NCI-H187 treated with DMSO at 0.1 percent for 48 hours (cell line): ENCODE data around the gene DCST2.

Experiments
- DNase-seq: peaks from one replicate; lab custom pipeline; 2025; lab: John Stamatoyannopoulos, UW

DCST2 gene

DNA sequence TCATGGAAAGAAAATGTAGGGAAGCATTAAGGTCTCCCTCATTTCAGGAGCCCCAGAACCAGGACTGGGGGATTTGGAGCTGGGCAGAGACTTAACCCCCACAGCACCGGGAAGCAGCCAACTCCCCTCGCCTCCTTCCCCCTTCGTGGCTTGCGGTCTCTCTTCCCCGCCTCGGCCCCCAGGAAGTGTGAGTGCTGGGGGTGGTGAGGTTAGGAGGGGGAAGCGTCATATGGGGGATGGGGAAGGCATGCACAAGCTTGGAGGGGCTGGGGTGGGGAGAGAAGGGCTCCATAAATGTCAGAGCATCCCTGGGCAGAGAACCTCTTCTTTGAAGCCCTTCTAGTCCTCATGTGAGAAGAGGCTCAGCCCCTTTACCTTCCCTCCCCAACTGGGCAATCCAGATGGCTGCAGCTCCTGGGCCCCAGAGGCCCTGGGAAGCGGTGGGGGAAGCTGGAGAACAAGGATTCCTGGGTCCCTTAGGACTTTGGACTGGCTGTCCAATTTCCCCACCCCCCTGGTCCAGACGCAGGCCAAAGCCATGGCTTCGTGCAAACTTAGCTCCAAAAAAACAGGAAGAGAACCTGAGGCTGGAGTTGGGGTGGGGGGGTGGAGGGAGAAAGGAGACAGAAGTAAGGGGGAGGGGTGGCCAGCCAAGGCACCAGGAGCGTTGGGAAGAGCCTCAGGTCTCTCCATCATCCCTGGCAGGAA, 23.2 kb downstream of the DCST2 start:
- no peak for DNase-seq

DNA sequence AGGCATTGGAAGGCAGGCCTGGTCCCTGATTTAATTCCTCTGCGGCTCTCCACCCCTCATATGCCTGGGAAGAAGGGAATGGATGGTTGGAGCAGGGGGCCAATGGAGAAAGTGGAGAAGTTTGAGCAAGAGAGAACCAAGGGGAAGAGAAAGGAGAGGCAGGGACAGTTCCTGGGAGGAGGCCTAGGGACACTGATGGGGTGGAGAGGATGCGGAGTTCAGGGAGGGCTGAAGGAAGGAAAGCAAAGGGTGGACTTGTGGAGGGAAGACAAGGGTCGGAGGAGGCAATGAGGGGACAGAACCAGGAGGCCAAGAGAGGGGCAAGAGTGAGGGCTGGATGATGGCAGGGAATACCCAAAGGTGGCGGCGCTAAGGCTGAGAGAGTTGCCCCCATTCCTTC, 23.8 kb downstream of the DCST2 start:
- DNase-seq: no peak

GRCh38 chr1:155009221-155009711, 24.3 kb downstream of the DCST2 start:
- DNase-seq: no peak

DNA sequence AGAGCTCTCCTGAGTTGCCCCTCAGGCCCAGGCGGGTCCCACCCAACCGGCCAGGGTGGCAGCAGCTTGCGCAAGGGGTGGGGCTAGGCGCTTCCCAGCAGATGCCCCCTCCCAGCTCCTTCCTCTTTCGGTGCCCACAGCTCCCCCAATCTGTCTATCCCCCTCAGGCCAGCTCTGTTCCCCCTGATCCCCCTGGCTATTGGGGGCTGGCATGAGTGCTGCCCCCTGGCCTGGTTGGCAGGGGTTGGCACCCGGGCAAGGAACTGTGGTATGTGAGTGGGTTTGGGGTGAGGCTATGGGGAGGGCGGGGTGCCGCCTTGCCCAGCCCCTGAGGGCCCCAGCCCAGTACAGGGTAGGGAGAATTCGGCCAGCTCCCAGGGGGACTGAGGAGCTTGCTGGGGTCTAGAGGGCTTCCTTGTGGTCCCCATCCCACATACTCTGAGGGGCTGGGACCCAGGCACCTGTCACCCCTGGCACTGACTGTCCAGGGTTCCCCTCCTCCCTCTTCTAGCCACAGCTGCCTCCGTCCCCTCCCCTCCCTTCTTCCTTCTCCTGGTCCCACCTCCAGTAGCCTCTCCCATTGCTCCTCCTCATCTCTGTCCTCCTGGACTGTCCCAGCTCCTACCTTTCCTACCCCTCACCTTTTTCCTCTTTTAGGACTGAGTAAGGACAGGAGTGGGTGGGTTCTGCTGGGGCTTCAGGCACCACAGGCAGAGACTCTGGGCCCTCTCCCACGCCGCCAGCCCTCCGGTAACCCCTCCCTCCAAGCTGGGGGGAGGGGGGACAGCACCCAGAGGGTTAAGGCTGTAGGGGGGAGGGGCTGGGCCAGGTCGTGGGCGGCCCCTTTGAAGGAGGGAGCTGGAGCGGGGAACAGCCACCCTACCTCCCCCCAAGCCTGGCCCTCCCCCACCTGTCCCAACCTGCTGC, 25.3 kb downstream of the DCST2 start:
- no peak for DNase-seq

GRCh38 chr1:155007251-155007828, 26.2 kb downstream of the DCST2 start:
- DNase-seq: no peak

- no peak for DNase-seq
Observed at GRCh38 chr1:155006601-155007101, 26.9 kb downstream of the DCST2 start.

GRCh38 chr1:155005076-155006011, 28.2 kb downstream of the DCST2 start:
- no peak for DNase-seq

DNA sequence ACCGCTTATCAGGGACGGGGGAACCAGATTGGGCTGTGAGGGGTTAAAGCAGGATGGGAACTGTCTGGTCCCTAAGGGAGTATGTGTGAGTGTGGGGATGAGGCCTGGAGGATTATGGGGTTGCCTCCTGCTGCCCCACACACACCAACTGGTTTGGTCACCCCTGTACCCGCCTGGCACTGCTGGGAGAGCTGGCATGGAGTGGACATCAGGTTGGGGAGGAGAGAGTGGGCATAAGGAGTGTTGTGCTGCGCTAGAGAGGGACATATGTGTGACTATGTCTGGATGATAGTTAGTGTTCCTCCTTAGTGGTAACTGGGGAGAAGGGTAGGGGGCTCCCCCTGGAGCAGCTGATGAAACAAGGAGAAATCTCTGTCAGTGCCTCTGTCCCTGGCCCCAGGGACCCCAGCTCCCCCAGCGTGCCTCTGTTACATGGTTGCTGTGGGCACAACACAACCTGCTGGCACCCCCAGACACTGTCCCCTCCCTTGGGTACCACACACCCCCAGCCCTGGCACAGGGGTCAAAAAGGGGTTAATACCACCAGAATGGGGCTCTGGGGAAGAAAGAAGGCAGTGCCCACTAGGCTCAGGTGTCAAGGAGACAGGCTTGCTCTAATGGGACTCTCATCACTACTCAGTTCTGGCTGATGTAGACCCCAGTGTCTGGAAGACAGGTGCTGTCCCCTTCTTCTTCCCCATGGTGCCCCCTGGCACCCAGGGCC, 29.1 kb downstream of the DCST2 start:
- no peak for DNase-seq

DNA sequence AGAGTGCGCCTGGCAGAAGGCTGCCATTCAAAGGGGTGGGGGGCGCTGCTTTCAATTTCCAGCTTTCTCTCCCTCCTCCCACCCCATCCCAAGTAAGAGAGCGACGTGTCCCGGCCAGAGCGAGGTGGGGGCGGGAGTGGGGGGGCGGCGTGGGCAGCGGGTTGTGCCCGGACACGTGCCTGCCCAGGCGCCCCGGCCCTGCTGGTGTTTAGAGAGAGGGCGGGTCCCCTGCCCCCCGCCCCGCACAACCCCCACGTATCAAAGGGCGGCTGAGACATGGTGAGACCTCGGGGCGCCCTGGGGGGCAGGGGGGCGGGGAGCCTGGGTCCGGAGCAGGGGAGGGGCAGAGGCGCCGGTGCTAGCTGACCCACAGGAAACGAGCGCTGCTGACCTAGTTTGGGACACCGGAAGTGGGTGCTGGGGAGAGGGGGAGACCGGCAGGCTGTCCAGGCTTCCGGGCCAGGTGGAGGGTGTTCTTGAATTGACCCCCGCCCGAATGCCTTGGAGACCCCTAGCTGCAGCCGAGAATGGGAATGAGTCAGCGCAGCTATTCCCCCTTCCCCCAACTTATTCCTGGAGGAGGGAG, 29.7 kb downstream of the DCST2 start:
- DNase-seq: no peak

- no peak for DNase-seq
Observed at GRCh38 chr1:155003227-155003765, 30.3 kb downstream of the DCST2 start.

GRCh38 chr1:155002464-155003226, 30.9 kb downstream of the DCST2 start, which contains the start of gene ZBTB7B:
Gene ZBTB7B (plus strand): TSS chr1:155002802. CDS start chr1:155014661, 11,859 bp downstream.
- no peak for DNase-seq

DNA sequence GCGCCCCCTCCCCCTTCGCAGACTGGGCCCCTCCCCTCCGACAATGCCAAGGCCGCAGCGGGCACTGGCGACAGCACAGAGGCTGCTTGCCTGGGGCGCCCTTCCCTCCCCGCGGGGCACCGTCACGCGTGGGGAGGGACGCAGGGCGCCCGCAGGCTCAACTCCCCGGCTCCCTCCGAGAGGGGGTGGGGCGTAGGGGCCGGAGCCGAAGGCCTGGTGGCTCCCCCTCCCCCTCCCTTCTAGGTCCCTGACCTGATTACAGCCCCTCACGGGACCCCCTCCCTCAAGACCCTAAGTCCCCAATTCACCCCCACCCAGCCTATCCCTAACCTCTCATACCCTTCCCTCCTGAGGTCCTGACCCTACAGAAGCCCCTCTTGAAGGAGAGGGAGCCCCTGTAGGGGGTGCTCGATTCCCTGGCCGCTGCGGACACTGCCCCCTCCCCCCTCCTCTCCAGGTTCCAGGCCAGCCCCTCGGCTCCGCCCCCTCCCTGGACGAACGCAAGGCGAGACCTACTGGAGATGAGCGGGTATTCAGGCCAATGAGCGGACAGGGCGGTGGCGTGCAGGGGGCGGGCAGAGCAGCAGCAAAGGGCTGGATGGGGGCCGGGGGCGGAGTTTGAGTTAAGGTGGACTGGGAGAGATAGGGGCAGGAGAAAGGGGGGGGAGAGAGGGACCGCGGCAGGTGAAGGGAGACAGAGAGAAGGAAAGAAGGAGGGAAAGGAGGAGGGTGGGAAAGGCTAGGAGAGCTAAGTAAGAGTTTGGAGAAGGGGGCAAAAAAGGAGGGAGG, 31.7 kb downstream of the DCST2 start:
- peak; percentile 100 for DNase-seq

DNA sequence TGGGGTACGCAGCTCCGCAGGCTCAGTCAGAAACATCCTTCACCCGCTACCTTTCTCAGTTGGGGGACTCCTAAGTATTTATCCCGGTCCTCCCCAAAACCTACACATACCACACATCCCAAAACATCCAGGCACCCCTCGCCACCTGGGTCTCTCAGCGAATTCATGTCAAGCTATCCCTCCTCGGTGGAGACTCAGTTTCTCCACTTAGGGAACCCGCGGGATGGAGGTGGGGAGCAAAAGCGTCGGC, 32.2 kb downstream of the DCST2 start:
- peak; percentile 61 for DNase-seq

DNA sequence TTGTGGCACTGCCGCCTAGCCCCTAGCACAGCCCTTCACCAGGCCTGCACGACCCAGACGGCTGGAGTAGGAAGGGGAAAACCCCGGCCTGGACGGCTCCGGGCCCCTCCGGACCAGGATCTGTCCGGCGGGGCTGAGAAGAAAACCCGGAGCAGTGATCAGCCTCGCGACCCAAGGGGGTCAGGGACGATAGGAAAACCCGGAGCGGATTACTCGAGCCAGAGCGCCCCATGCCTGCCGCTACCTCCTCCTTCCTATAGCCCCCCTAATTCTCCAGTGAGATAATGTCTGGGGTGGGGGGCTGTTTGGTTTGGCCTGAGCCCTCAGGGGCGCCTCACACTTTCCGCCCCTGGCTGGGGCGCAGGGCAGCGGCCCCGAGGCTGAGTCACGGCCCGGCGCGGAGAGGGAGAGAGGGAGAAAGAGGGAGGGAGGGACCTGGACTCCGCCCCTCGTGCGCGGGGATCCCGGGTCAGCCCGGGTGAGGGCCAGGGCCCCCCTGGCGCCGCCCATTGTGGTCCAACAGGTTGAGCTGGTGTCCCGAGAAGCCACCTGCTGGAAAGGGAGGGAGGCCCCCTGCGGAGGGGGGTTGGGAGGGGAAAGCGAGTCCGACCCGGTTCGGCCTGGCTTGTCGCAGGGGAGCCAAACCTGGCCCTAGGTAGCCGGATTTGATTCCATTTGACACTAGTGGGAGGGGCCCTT, 32.7 kb downstream of the DCST2 start:
- DNase-seq: peak; percentile 83

DNA sequence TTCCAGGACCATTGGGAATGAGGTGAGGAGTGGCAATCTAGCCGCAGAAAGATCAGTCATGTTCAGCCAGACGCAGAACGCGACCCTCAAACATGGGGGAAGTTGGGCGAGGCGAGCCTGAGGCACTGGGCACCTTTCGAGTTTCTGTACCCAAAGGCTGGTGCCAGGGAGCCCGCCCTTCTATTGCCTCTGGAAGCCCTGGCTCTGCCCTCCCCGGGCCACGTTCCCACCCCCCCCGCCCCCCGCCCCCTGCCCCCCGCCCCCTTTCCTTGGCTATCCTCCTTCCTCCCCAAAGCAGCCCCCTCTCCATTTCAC, 33.2 kb downstream of the DCST2 start:
- no peak for DNase-seq

GRCh38 chr1:154999571-155000410, 33.8 kb downstream of the DCST2 start:
- no peak for DNase-seq
